Measurements from ENCODE around the gene FTCDNL1.

GRCh38 chr2:199812493-199812892, 38.5 kb downstream of the FTCDNL1 start:
- TF ChIP-seq CTCF (IDR thresholded peaks at IDR 0.05) (no peak), POLR2A (IDR thresholded peaks at IDR 0.05) (no peak), EP300 (IDR thresholded peaks at IDR 0.05) (no peak), POLR2AphosphoS5 (IDR thresholded peaks at IDR 0.05) (no peak)
